K562 (cell line): Measurements from ENCODE around the gene BECN2. TPM values are rescaled to one million over a fixed set of nuclear protein-coding genes. Genes with fewer than 3 reads are reported as not detected.

Experiments
- ATAC-seq: fragments of 200-7000 bp; cut with Tn5 transposase; 3 replicates; pipeline ENCODE4 v1.9.1; 2020; ENCODE audit warnings: moderate library complexity
- BruUV-seq: library from RNA; stranded (reverse); fragments of 400-500 nt; replicated peaks from 2 replicates; lab custom pipeline; 2021; lab: Mats Ljungman, UMichigan
- CTCF ChIA-PET: fragments of 300-600 bp; formaldehyde crosslinking; extraction: SDS; loops from one replicate; lab custom pipeline; 2021; ENCODE audit warnings: low intra/inter-chr PET ratio; lab: Yijun Ruan, JAX
- POLR2A ChIA-PET: fragments of 300-600, 350-650 bp; sonication (Branson Sonifier 250); formaldehyde crosslinking; extraction: SDS; loops from one replicate; lab custom pipeline; 2021; ENCODE audit warnings: antibody characterized with exemption, inconsistent platforms; lab: Yijun Ruan, JAX
- DNase-seq, 4 experiments: peaks; one replicate each; pipeline versions ENCODE4 v3.0.0 to v3.0.0-alpha.2; 2011 to 2018; ENCODE audit warnings: low spot score in 3 of 4, mixed read lengths in 3 of 4; ENCODE audit errors: extremely low read depth in 1 of 4
- FAIRE-seq: peaks from 2 replicates; lab custom pipeline; 2011; peaks lifted over from hg19 to GRCh38; lab: Jason Lieb, UNC
- H2AFZ ChIP-seq: 2 replicates; pipeline ENCODE4 v1.6.0; 2011; ENCODE audit warnings: low read depth, low read length, control low read depth, inconsistent platforms
- H3K27ac ChIP-seq: fragments of 200-600 bp; 3 replicates; pipeline ENCODE4 v1.8.0; 2011; ENCODE audit warnings: low read depth, mild to moderate bottlenecking, control low read depth, inconsistent platforms, low read length, moderate library complexity, mixed read lengths; ENCODE audit errors: extremely low read depth
- H3K27me3 ChIP-seq, 2 experiments: fragments of 300-600 bp in 1 of 2; 2 replicates in 1 of 2; 3 replicates in 1 of 2; pipeline versions ENCODE4 v1.6.0 to v1.8.0; 2011; ENCODE audit warnings: inconsistent platforms in 2 of 2, low read length in 2 of 2, mild to moderate bottlenecking in 1 of 2, mixed read lengths in 1 of 2, moderate library complexity in 1 of 2; ENCODE audit not compliant: control insufficient read depth in 2 of 2, insufficient read depth in 2 of 2
- H3K36me3 ChIP-seq: fragments of 300-600 bp; 3 replicates; pipeline ENCODE4 v1.8.0; 2011; ENCODE audit warnings: mild to moderate bottlenecking, low read length, inconsistent platforms; ENCODE audit not compliant: control insufficient read depth, insufficient read depth
- H3K4me1 ChIP-seq, 2 experiments: fragments of 200-600 bp in 1 of 2; replicated peaks in 1 of 2; 2 replicates in 1 of 2; 3 replicates in 1 of 2; pipeline versions ENCODE4 v1.5.1 to v1.8.0; 2011; ENCODE audit warnings: inconsistent platforms in 2 of 2, low read length in 2 of 2, mild to moderate bottlenecking in 1 of 2, mixed read lengths in 1 of 2, moderate library complexity in 1 of 2; ENCODE audit not compliant: control insufficient read depth in 2 of 2, insufficient read depth in 2 of 2
- H3K4me2 ChIP-seq: 2 replicates; pipeline ENCODE4 v1.6.1; 2011; ENCODE audit warnings: low read length, control low read depth, inconsistent platforms, mixed read lengths; ENCODE audit not compliant: insufficient read depth
- H3K4me3 ChIP-seq: fragments of 200-600 bp; sonication (generic), shearing (Covaris generic); 2 replicates; pipeline ENCODE4 v1.5.1; 2016; ENCODE audit warnings: control low read depth, inconsistent platforms
- H3K79me2 ChIP-seq: fragments of 200-600 bp; 3 replicates; pipeline ENCODE4 v1.8.0; 2011; ENCODE audit warnings: low read length, inconsistent platforms; ENCODE audit not compliant: control insufficient read depth, insufficient read depth
- H3K9ac ChIP-seq, 2 experiments: 2 replicates each; pipeline versions ENCODE4 v1.6.0 to v1.6.1; 2011; ENCODE audit warnings: low read depth in 2 of 2, low read length in 2 of 2, control low read depth in 1 of 2, inconsistent platforms in 1 of 2, mild to moderate bottlenecking in 1 of 2, mixed read lengths in 1 of 2; ENCODE audit not compliant: insufficient read depth in 1 of 2
- H3K9me1 ChIP-seq: one replicate; pipeline ENCODE4 v1.6.0; 2011; ENCODE audit warnings: inconsistent platforms, mild to moderate bottlenecking, low read length, moderate library complexity; ENCODE audit not compliant: control insufficient read depth, insufficient read depth
- H3K9me3 ChIP-seq: replicated peaks from 2 replicates; pipeline ENCODE4 v1.5.1; 2011; ENCODE audit warnings: low read depth, low read length, inconsistent platforms; ENCODE audit not compliant: control insufficient read depth, insufficient read depth
- H4K20me1 ChIP-seq: replicated peaks from 2 replicates; pipeline ENCODE4 v1.6.1; 2011; ENCODE audit warnings: low read length, inconsistent platforms, mixed read lengths; ENCODE audit not compliant: control insufficient read depth, insufficient read depth
- ETV5 ChIP-seq: sonication (generic); formaldehyde crosslinking; IDR thresholded peaks from 2 replicates; pipeline ENCODE4 v1.4.0; 2020; ENCODE audit warnings: low read depth, mild to moderate bottlenecking, missing genetic modification reagents
- HDAC1 ChIP-seq, 2 experiments: fragments of 450-650 bp; IDR thresholded peaks; 2 replicates each; pipeline ENCODE4 v1.6.1; 2016 to 2017; ENCODE audit warnings: inconsistent platforms in 1 of 2, mild to moderate bottlenecking in 1 of 2, moderate library complexity in 1 of 2
- RBM14 ChIP-seq: fragments of 200-400 bp; formaldehyde crosslinking; IDR thresholded peaks from 2 replicates; pipeline ENCODE4 v1.6.1; 2018; ENCODE audit warnings: low read depth, mild to moderate bottlenecking, low read length, moderate library complexity, borderline replicate concordance; ENCODE audit not compliant: insufficient read depth
- TFAP4 ChIP-seq: sonication (generic); formaldehyde crosslinking; IDR thresholded peaks from 2 replicates; pipeline ENCODE4 v1.8.0; 2022; ENCODE audit warnings: missing genetic modification reagents, mild to moderate bottlenecking, moderate library complexity, borderline replicate concordance
- TRIM28 ChIP-seq: fragments of 450-650 bp; IDR thresholded peaks from 2 replicates; pipeline ENCODE4 v1.6.1; 2017
- USF2 ChIP-seq: sonication (generic); formaldehyde crosslinking; IDR thresholded peaks from 2 replicates; pipeline ENCODE4 v1.5.0; 2020; ENCODE audit warnings: missing genetic modification reagents
- ZNF140 ChIP-seq: fragments of 250-450 bp; sonication (Bioruptor Pico); IDR thresholded peaks from 2 replicates; pipeline ENCODE4 v1.8.0; 2021; ENCODE audit warnings: moderate library complexity, mild to moderate bottlenecking, inconsistent platforms
- ZNF318 ChIP-seq, 2 experiments: fragments of 450-650 bp; IDR thresholded peaks; 2 replicates each; pipeline ENCODE4 v1.6.1; 2016; ENCODE audit warnings: mild to moderate bottlenecking in 2 of 2, borderline replicate concordance in 1 of 2, low read depth in 1 of 2, moderate library complexity in 1 of 2
- ZNF695 ChIP-seq: fragments of 450-650 bp; formaldehyde crosslinking; IDR thresholded peaks from 2 replicates; pipeline ENCODE4 v1.4.0; 2020; ENCODE audit warnings: mild to moderate bottlenecking, moderate library complexity
- WGBS: fragments of 100-300 bp; shearing (Covaris generic); methylation state at CpG from one replicate; pipeline ENCODE4 v1.1.6; 2016; ENCODE audit warnings: low coverage, mixed read lengths; ENCODE audit not compliant: insufficient coverage; ENCODE audit errors: missing lambda C conversion rate; 5-methylcytosine and 5-hydroxymethylcytosine counted together
- in situ Hi-C: fragments of 300-500 bp; cut with MboI; formaldehyde crosslinking; loops from 4 replicates; pipeline ENCODE4 v1.15.0; 2018; ENCODE audit warnings: inconsistent platforms, mixed read lengths
- intact Hi-C: fragments of 100-400 bp; cut with micrococcal nuclease; formaldehyde crosslinking; loops from 2 replicates; pipeline ENCODE4 v1.14.2; 2022
- polyA plus RNA-seq, 8 experiments: library from polyadenylated mRNA; depleted of rRNA in 4 of 8; stranded (reverse) in 5 of 8; unstranded in 3 of 8; fragments of >200 nt; fragmentation: Nextera tagmentation in 2 of 8; fragmentation: Illumina TruSeq in 1 of 8; extraction: Ambion mirVana in 2 of 8; extraction: Trizol in 1 of 8; gene quantifications; 2 replicates each; pipeline versions ENCODE4 v1.2.1 to v1.2.3, GENCODE V29; 2011 to 2014; ENCODE audit warnings: inconsistent platforms in 1 of 8, missing spikeins in 1 of 8
- total RNA-seq, 7 experiments: library from RNA; depleted of rRNA in 6 of 7; stranded (reverse); fragments of >200 nt in 6 of 7; fragmentation: Illumina TruSeq in 2 of 7; extraction: Trizol in 2 of 7; gene quantifications; 2 replicates each; pipeline versions ENCODE4 v1.2.1 to v1.2.3, GENCODE V29; 2011 to 2021; ENCODE audit warnings: low replicate concordance in 1 of 7

The BECN2 gene
- total and polyA plus RNA-seq, 9 of the 15 experiments (the other 6 are each of a cell fraction or from before 2014, with no cell fraction given) = not detected

- no peaks in the 10 kb centered on the region; the same call in 1 of the 2 replicates for H3K9me3 ChIP-seq
- H3K27me3 ChIP-seq = peaks cover 27 to 50% of the 10 kb centered on the region in 2 experiments
- ATAC-seq (peak; percentile 97), DNase-seq (peak; percentile 81 to 85 (median 83)), FAIRE-seq (peak; percentile 90)
- peak overlapping the region; percentile 92 for H3K4me2 ChIP-seq
- H2AFZ ChIP-seq = peak overlapping the region; percentile 98
- H3K9ac ChIP-seq = peak overlapping the region in 1 of 2 experiments; percentile 12; a peak in 2 of 4 replicates
- H3K9me1 ChIP-seq = no peaks in the 10 kb centered on the region
- no peak overlapping the region; the same call in 2 of the 3 replicates for H3K27ac ChIP-seq
- no peaks in the 10 kb centered on the region for H4K20me1 ChIP-seq
- in situ Hi-C loops = loop anchor here (25.0 kb wide), 1 partner anchor 386 kb away; no protein-coding TSS in a partner anchor
- H3K4me1 ChIP-seq = peaks cover 0 to 4% of the 10 kb centered on the region in 2 experiments; a peak in 1 of 5 replicates
- intact Hi-C loops = loop anchor here (1.0 to 5.0 kb wide), 2 partner anchors 102 to 466 kb away; partner anchors contain the start of gene KMO
- no peaks in the 10 kb centered on the region for H3K79me2 ChIP-seq
- BruUV-seq = no TSS peak
- CTCF ChIA-PET = interaction anchor here (0.6 to 3.2 kb wide), 7 partner anchors 14 to 1992 kb away, joined by 3 to 16 read pairs (median 3); partner anchors contain the start of gene KMO
- 6% methylated on average over 19 of the region's 20 CpGs for WGBS
- POLR2A ChIA-PET = interaction anchor here (0.9 kb wide), 1 partner anchor 13 kb away, joined by 3 read pairs; no protein-coding TSS in a partner anchor
- peak overlapping the region; percentile 48 for H3K4me3 ChIP-seq
- no peaks in the 10 kb centered on the region for H3K36me3 ChIP-seq
- TF ChIP-seq RBM14 (no peak), ZNF140 (no peak), HDAC1 (IDR thresholded peaks at IDR 0.05) (peak in 1 of 2 experiments; percentile 69; a peak in 1 of 4 replicates), TRIM28 (peak; percentile 51; the same call in 1 of the 2 replicates), ETV5 (CRISPR knock-in tag) (no peak), ZNF318 (IDR thresholded peaks at IDR 0.05; ENCODE audit: borderline replicate concordance in 1 of 2, low read depth in 1 of 2) (peak in 1 of 2 experiments; percentile 36; a peak in 1 of 4 replicates), ZNF695 (no peak), TFAP4 (peak; percentile 45; the same call in 1 of the 2 replicates), USF2 (CRISPR knock-in tag) (no peak)
These were observed 40.9 kb downstream of the BECN2 start for GRCh38 chr1:241998412-241998921.
